HG03280 (cell line): Measurements from ENCODE around the gene DVL1.

Experiments
- ATAC-seq: cut with Tn5 transposase; IDR thresholded peaks from one replicate; pipeline ENCODE4 v1.9.1; 2021; ENCODE audit warnings: mild to moderate bottlenecking, moderate library complexity; ENCODE audit not compliant: unreplicated experiment

The DVL1 gene

DNA sequence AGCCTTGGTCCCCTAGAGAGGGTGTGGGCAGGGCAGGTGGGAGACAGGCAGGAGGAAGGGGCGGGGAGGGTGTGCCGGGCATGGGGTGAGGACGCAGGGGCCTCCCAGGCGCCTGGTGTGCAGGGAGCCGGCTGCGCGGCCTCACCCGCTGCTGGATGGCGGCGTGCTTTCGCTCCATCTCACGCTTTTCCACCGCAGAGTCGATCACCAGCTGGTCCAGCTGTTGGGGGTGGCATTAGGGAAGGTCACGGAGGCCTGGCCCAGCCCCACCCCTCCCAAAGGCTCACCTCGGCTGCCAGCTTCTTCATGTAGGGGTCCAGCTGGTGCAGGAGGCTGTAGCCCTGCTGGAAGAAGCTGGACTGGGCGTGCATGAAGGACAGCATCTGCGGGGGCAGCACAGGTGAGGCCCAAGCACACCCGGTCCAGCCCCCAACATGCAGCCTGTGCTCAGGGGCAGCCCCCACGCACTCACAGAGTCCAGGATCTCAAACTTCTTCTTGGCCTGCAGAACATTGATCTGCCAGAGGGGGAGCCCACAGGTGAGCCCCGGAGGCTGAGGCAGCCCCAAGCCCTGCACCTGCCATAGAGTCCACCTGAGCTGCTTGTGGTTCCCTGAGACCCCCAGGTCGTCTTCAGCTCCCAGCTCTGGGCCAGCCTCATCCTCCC, 49.4 kb downstream of the DVL1 start:
- no peak for ATAC-seq

- no peak for ATAC-seq
Measured at GRCh38 chr1:1298861-1299685, 50.1 kb downstream of the DVL1 start.

DNA sequence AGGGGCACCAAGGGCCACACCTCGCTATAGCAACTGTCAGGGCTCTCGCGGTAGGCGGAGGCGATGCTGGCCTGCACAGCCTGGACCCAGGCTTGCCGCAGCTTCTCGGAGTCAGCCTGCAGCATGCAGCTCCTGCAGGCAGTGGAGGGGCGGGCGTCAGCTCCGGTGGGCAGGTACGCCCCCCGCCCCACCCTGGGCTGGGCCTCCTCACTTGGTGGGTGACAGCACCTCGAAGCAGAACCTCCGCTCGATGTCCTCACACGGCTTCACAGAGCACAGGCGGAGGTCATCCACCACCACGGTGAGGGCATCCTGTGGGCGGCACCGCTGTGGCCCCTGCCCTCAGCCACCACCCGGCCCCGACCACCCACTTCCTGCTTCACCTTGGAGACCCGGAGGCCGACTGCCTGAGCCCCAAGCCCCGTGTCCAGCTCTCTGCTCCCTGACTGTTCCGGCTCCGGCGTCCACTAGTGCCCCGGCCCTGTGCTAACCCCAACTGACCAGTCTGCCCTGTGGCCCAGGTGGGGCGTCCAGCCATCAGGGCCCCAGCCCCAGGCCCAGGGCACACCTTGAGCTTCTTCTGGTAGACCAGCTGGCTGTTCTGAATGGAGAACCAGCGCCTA, 51.3 kb downstream of the DVL1 start:
- ATAC-seq: no peak

- no peak for ATAC-seq
Measured at GRCh38 chr1:1296070-1297061, 52.9 kb downstream of the DVL1 start.

GRCh38 chr1:1295154-1295923, 53.9 kb downstream of the DVL1 start:
- no peak for ATAC-seq

- no peak for ATAC-seq
Measured at GRCh38 chr1:1294250-1294890, 54.8 kb downstream of the DVL1 start.

DNA sequence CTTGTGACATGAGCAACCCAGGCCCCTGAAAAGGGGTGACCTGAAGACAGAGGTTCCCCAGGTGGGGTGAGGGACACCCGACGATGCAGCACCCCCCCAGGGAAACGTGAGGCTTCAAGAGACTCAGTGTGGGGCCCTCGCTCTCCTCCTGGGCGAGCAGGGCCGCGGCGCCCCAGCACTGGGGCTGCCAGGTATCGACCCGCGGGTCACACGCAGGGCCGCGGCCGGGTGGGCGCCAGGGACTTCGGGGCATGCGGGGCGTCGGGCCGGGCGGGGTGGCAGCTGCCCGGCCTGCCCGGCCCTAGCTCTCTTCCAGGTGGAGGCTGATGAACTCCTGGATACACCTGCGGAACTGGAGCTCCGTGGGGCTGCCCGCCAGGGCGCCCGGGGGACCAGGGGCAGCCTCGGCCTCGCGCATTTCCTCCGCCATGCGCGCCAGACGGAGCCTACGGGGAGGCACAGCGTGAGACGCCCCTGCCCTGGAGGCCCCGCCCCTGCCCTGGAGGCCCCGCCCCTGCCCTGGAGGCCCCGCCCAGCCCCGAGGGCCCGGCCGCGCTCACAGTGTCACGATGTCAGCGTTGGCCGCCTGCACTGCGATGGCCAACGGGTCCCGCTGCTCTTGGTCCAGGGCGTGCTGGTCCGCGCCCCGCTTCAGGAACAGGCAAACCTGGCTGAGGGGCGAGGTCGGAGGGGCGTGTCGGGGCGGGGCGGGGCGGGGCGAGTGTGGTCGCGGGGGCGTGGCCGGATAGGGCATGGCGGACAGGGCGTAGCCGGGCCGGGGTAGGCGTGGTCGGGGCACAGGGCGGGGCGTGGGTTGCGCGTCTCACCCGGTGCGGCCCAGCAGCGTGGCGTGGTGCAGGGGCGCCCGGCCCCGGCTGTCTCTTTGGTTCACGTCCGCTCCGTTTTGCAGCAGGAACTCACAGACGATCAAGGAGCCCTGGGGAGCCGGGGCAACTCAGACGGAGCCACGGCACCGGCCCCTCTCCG, 55.7 kb downstream of the DVL1 start:
- no peak for ATAC-seq

- no peak for ATAC-seq
Measured at GRCh38 chr1:1292851-1293250, 56.4 kb downstream of the DVL1 start.

- ATAC-seq: no peak
Measured at GRCh38 chr1:1292442-1292779, 56.8 kb downstream of the DVL1 start.

GRCh38 chr1:1291548-1292441, 57.4 kb downstream of the DVL1 start:
- ATAC-seq: no peak

DNA sequence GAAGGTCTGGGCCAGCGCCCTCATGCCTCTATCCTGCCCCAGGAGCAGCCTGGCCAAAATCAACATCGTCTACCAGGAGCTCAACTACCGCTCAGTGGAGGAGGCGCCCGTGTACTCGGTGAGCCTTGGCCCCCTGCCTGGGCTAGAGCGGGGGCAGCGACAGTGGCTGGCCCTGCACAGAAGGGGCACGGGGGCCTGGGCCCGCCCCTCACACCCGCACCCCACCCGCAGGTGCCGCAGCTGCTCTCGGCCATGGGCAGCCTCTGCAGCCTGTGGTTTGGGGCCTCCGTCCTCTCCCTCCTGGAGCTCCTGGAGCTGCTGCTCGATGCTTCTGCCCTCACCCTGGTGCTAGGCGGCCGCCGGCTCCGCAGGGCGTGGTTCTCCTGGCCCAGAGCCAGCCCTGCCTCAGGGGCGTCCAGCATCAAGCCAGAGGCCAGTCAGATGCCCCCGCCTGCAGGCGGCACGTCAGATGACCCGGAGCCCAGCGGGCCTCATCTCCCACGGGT, 58.1 kb downstream of the DVL1 start:
- ATAC-seq: no peak

- ATAC-seq: no peak
Measured at GRCh38 chr1:1290238-1290731, 58.9 kb downstream of the DVL1 start.

- ATAC-seq: no peak
Measured at GRCh38 chr1:1287288-1288110, 61.7 kb downstream of the DVL1 start.

GRCh38 chr1:1286313-1287261, 62.6 kb downstream of the DVL1 start:
- ATAC-seq: no peak
